T-helper 1 cell treated with Interleukin-12 subunit alpha and Interleukin-12 subunit beta and Interleukin-4 antibody, amounts not matched to agents 30 μg/mL and 1 μg/mL, for 36 hours (primary cell): ENCODE measurements around the gene CMYA5.
"Not testable (repeated sequence)": the region's sequence is repeated elsewhere in the genome, so short reads cannot be mapped to it uniquely, and the experiment has no call there.

Source experiments
- H3K27ac Mint-ChIP-seq: one replicate; pipeline ENCODE4 v1.8.0; 2021; ENCODE audit warnings: mild to moderate bottlenecking, mixed read lengths
- H3K27me3 Mint-ChIP-seq: one replicate; pipeline ENCODE4 v1.8.0; 2021; ENCODE audit warnings: low read depth, mixed read lengths
- H3K36me3 Mint-ChIP-seq: one replicate; pipeline ENCODE4 v1.8.0; 2021; ENCODE audit warnings: low read depth, mixed read lengths
- H3K4me1 Mint-ChIP-seq: one replicate; pipeline ENCODE4 v1.8.0; 2021; ENCODE audit warnings: low read depth, mixed read lengths
- H3K4me3 Mint-ChIP-seq: one replicate; pipeline ENCODE4 v1.8.0; 2021; ENCODE audit warnings: mild to moderate bottlenecking, moderate library complexity, mixed read lengths
- H3K9me3 Mint-ChIP-seq: one replicate; pipeline ENCODE4 v1.8.0; 2021; ENCODE audit warnings: mixed read lengths

Gene CMYA5

GRCh38 chr5:79750611-79751510 lies 61.2 kb downstream of the CMYA5 start:
- no peaks in the 10 kb centered on the region for H3K36me3 Mint-ChIP-seq
- no peak overlapping the region for H3K4me3 Mint-ChIP-seq
- H3K4me1 Mint-ChIP-seq = no peaks in the 10 kb centered on the region
- H3K27me3 Mint-ChIP-seq = peaks cover 16% of the 10 kb centered on the region
- no peaks in the 10 kb centered on the region for H3K9me3 Mint-ChIP-seq
- no peak overlapping the region for H3K27ac Mint-ChIP-seq

GRCh38 chr5:79753092-79753491 lies 63.5 kb downstream of the CMYA5 start:
- no peak overlapping the region for H3K27ac Mint-ChIP-seq
- no peak overlapping the region for H3K4me3 Mint-ChIP-seq
- no peaks in the 10 kb centered on the region for H3K4me1 Mint-ChIP-seq
- no peaks in the 10 kb centered on the region for H3K9me3 Mint-ChIP-seq
- H3K36me3 Mint-ChIP-seq = no peaks in the 10 kb centered on the region
- H3K27me3 Mint-ChIP-seq = peaks cover 10% of the 10 kb centered on the region

GRCh38 chr5:79753877-79754645 lies 64.4 kb downstream of the CMYA5 start:
- no peak overlapping the region for H3K27ac Mint-ChIP-seq
- no peaks in the 10 kb centered on the region for H3K9me3 Mint-ChIP-seq
- no peaks in the 10 kb centered on the region for H3K4me1 Mint-ChIP-seq
- H3K36me3 Mint-ChIP-seq = no peaks in the 10 kb centered on the region
- no peak overlapping the region for H3K4me3 Mint-ChIP-seq
- H3K27me3 Mint-ChIP-seq = peaks cover 10% of the 10 kb centered on the region

GRCh38 chr5:79754865-79755555 lies 65.4 kb downstream of the CMYA5 start:
- no peaks in the 10 kb centered on the region for H3K36me3 Mint-ChIP-seq
- no peaks in the 10 kb centered on the region for H3K4me1 Mint-ChIP-seq
- H3K27ac Mint-ChIP-seq = no peak overlapping the region
- no peak overlapping the region for H3K4me3 Mint-ChIP-seq
- peaks cover 10% of the 10 kb centered on the region for H3K27me3 Mint-ChIP-seq
- H3K9me3 Mint-ChIP-seq = no peaks in the 10 kb centered on the region

- Mint-ChIP-seq H3K27ac (no peak overlapping the region), H3K4me1 (no peaks in the 10 kb centered on the region), H3K27me3 (peaks cover 2% of the 10 kb centered on the region), H3K9me3 (no peaks in the 10 kb centered on the region), H3K36me3 (no peaks in the 10 kb centered on the region), H3K4me3 (no peak overlapping the region)
Measured at GRCh38 chr5:79756076-79756475, 66.4 kb downstream of the CMYA5 start.

- no peaks in the 10 kb centered on the region for H3K9me3 Mint-ChIP-seq
- no peak overlapping the region for H3K27ac Mint-ChIP-seq
- H3K36me3 Mint-ChIP-seq = no peaks in the 10 kb centered on the region
- H3K4me3 Mint-ChIP-seq = no peak overlapping the region
- H3K4me1 Mint-ChIP-seq = no peaks in the 10 kb centered on the region
- H3K27me3 Mint-ChIP-seq = no peaks in the 10 kb centered on the region
Measured at GRCh38 chr5:79759436-79759835, 69.8 kb downstream of the CMYA5 start.

GRCh38 chr5:79759848-79760247 lies 70.2 kb downstream of the CMYA5 start:
- H3K36me3 Mint-ChIP-seq = no peaks in the 10 kb centered on the region
- H3K27me3 Mint-ChIP-seq = no peaks in the 10 kb centered on the region
- no peaks in the 10 kb centered on the region for H3K9me3 Mint-ChIP-seq
- no peak overlapping the region for H3K4me3 Mint-ChIP-seq
- no peak overlapping the region for H3K27ac Mint-ChIP-seq
- H3K4me1 Mint-ChIP-seq = no peaks in the 10 kb centered on the region

GRCh38 chr5:79762929-79763328 lies 73.3 kb downstream of the CMYA5 start:
- Mint-ChIP-seq H3K4me3 (no peak overlapping the region), H3K36me3 (no peaks in the 10 kb centered on the region), H3K4me1 (no peaks in the 10 kb centered on the region), H3K9me3 (no peaks in the 10 kb centered on the region), H3K27me3 (peaks cover 7% of the 10 kb centered on the region), H3K27ac (no peak overlapping the region)

- H3K36me3 Mint-ChIP-seq, H3K4me3 Mint-ChIP-seq, H3K4me1 Mint-ChIP-seq, H3K27me3 Mint-ChIP-seq, H3K9me3 Mint-ChIP-seq, H3K27ac Mint-ChIP-seq: not testable (repeated sequence)
Measured at GRCh38 chr5:79764147-79764546, 74.5 kb downstream of the CMYA5 start.

GRCh38 chr5:79771387-79771786 lies 81.8 kb downstream of the CMYA5 start:
- Mint-ChIP-seq H3K36me3 (no peaks in the 10 kb centered on the region), H3K4me3 (no peak overlapping the region), H3K27me3 (peaks cover 9% of the 10 kb centered on the region), H3K9me3 (peaks cover 17% of the 10 kb centered on the region), H3K4me1 (no peaks in the 10 kb centered on the region), H3K27ac (no peak overlapping the region)

GRCh38 chr5:79772651-79773050 lies 83.0 kb downstream of the CMYA5 start:
- Mint-ChIP-seq H3K4me1 (no peaks in the 10 kb centered on the region), H3K9me3 (peaks cover 17% of the 10 kb centered on the region), H3K27me3 (peaks cover 2% of the 10 kb centered on the region), H3K36me3 (no peaks in the 10 kb centered on the region), H3K27ac (no peak overlapping the region), H3K4me3 (no peak overlapping the region)

GRCh38 chr5:79773612-79774011 lies 84.0 kb downstream of the CMYA5 start:
- Mint-ChIP-seq H3K4me3 (no peak overlapping the region), H3K27me3 (peaks cover 2% of the 10 kb centered on the region), H3K4me1 (no peaks in the 10 kb centered on the region)

GRCh38 chr5:79774171-79774854 lies 84.7 kb downstream of the CMYA5 start:
- Mint-ChIP-seq H3K4me1 (no peaks in the 10 kb centered on the region), H3K36me3 (no peaks in the 10 kb centered on the region), H3K9me3 (peaks cover 9% of the 10 kb centered on the region), H3K4me3 (no peak overlapping the region), H3K27me3 (peaks cover 2% of the 10 kb centered on the region), H3K27ac (no peak overlapping the region)

More at GRCh38 chr5:79773612-79774011, 84.0 kb downstream of the CMYA5 start:
- H3K27ac Mint-ChIP-seq = no peak overlapping the region
- peaks cover 16% of the 10 kb centered on the region for H3K9me3 Mint-ChIP-seq
- H3K36me3 Mint-ChIP-seq = no peaks in the 10 kb centered on the region

GRCh38 chr5:79774855-79775237 lies 85.2 kb downstream of the CMYA5 start:
- no peaks in the 10 kb centered on the region for H3K4me1 Mint-ChIP-seq
- no peaks in the 10 kb centered on the region for H3K36me3 Mint-ChIP-seq
- peaks cover 2% of the 10 kb centered on the region for H3K27me3 Mint-ChIP-seq
- no peak overlapping the region for H3K27ac Mint-ChIP-seq
- H3K4me3 Mint-ChIP-seq = no peak overlapping the region
- H3K9me3 Mint-ChIP-seq = peaks cover 5% of the 10 kb centered on the region
